GM23338 (cell line): Measurements from ENCODE around the gene SPINT2.

ENCODE experiments used
- CREB1 ChIP-seq: fragments of 250-450 bp; sonication (Bioruptor Pico); IDR thresholded peaks from 2 replicates; pipeline ENCODE4 v1.5.0; 2020; ENCODE audit warnings: low read depth, mild to moderate bottlenecking, moderate library complexity
- EZH2 ChIP-seq: fragments of 200-600 bp; sonication (generic); IDR thresholded peaks from one replicate; pipeline ENCODE4 v1.8.0; 2017; ENCODE audit warnings: antibody characterized with exemption, mild to moderate bottlenecking, low read depth; ENCODE audit not compliant: unreplicated experiment
- EZH2phosphoT487 ChIP-seq: fragments of 200-600 bp; sonication (generic); IDR thresholded peaks from one replicate; pipeline ENCODE4 v1.8.1; 2018; ENCODE audit warnings: antibody characterized with exemption; ENCODE audit not compliant: unreplicated experiment
- NANOG ChIP-seq: IDR thresholded peaks from 2 replicates; pipeline ENCODE4 v1.6.1; 2016; ENCODE audit warnings: antibody characterized with exemption, borderline replicate concordance
- POLR2AphosphoS5 ChIP-seq: IDR thresholded peaks from 2 replicates; pipeline ENCODE4 v1.6.1; 2016; ENCODE audit warnings: antibody characterized with exemption, low read depth
- ZNF114 ChIP-seq: fragments of 250-450 bp; sonication (Bioruptor Pico); IDR thresholded peaks from 2 replicates; pipeline ENCODE4 v1.5.0; 2020; ENCODE audit warnings: mild to moderate bottlenecking, moderate library complexity
- TF ChIP-seq, protein P1 (sequence below), 2 experiments: fragments of 200-600 bp in 1 of 2; sonication (generic) in 1 of 2; conservative IDR thresholded peaks; 2 replicates each; pipeline versions ENCODE4 v1.5.1 to v1.6.1; 2016 to 2017; ENCODE audit warnings: antibody characterized with exemption in 2 of 2, low read depth in 2 of 2, mild to moderate bottlenecking in 2 of 2, moderate library complexity in 1 of 2
- TF ChIP-seq, protein P2 (sequence below): IDR thresholded peaks from 2 replicates; pipeline ENCODE4 v1.6.1; 2016; ENCODE audit warnings: antibody characterized with exemption

DNA sequence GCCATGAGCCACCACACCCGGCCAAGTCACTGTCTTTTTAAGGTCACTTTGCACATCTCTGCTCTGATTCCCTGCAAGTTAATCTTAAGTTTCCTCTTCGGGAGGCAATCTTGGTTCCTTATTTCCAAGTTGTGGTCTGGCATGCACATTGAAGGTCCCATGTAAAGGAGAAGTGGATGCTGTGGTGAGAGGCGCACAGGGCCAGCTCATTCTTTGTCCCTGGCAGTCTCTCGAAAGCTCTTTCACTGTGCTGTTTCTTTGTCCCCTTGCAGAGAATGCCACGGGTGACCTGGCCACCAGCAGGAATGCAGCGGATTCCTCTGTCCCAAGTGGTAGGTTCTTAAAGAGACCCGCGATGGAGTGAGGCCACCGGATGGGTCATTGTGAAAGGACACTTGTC lies 23.2 kb downstream of the SPINT2 start:
- TF ChIP-seq, protein P1, sequence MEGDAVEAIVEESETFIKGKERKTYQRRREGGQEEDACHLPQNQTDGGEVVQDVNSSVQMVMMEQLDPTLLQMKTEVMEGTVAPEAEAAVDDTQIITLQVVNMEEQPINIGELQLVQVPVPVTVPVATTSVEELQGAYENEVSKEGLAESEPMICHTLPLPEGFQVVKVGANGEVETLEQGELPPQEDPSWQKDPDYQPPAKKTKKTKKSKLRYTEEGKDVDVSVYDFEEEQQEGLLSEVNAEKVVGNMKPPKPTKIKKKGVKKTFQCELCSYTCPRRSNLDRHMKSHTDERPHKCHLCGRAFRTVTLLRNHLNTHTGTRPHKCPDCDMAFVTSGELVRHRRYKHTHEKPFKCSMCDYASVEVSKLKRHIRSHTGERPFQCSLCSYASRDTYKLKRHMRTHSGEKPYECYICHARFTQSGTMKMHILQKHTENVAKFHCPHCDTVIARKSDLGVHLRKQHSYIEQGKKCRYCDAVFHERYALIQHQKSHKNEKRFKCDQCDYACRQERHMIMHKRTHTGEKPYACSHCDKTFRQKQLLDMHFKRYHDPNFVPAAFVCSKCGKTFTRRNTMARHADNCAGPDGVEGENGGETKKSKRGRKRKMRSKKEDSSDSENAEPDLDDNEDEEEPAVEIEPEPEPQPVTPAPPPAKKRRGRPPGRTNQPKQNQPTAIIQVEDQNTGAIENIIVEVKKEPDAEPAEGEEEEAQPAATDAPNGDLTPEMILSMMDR (conservative IDR thresholded peaks at IDR 0.05; ENCODE audit: low read depth in 2 of 2), result no peak
- TF ChIP-seq EZH2phosphoT487 (no peak), NANOG (no peak), POLR2AphosphoS5 (no peak), EZH2 (no peak), CREB1 (no peak), ZNF114 (CRISPR knock-in tag) (no peak)
- TF ChIP-seq, protein P2, sequence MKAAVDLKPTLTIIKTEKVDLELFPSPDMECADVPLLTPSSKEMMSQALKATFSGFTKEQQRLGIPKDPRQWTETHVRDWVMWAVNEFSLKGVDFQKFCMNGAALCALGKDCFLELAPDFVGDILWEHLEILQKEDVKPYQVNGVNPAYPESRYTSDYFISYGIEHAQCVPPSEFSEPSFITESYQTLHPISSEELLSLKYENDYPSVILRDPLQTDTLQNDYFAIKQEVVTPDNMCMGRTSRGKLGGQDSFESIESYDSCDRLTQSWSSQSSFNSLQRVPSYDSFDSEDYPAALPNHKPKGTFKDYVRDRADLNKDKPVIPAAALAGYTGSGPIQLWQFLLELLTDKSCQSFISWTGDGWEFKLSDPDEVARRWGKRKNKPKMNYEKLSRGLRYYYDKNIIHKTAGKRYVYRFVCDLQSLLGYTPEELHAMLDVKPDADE, result no peak
